ENCODE results near the gene PPIP5K2.
A peak's percentile ranks its signal among the peaks of the same experiment; 100 is the strongest.

Gene PPIP5K2

GRCh38 chr5:103259705-103260355 is 139.7 kb downstream of the PPIP5K2 start:
- H3K4me3 ChIP-seq (ENCODE audit: low read depth, low read length), result peak overlapping the region; percentile 90
- DNase-seq (ENCODE audit: low read depth), result no peak
- no peak for TF ChIP-seq CTCF (IDR thresholded peaks at IDR 0.05; ENCODE audit: control insufficient read depth, extremely low read depth, insufficient read depth)

- DNase-seq (ENCODE audit: low read depth), result no peak
- peak overlapping the region; percentile 90 for H3K4me3 ChIP-seq (ENCODE audit: low read depth, low read length)
- no peak for TF ChIP-seq CTCF (IDR thresholded peaks at IDR 0.05; ENCODE audit: control insufficient read depth, extremely low read depth, insufficient read depth)
Observed at GRCh38 chr5:103260951-103261350, 140.8 kb downstream of the PPIP5K2 start.
